OCI-LY7 (cell line): ENCODE results near the gene HYI. TPM values are rescaled to one million over a fixed set of nuclear protein-coding genes. Genes with fewer than 3 reads are reported as not detected.

Source experiments
- BruUV-seq: library from RNA; stranded (reverse); fragments of 400-500 nt; replicated peaks from 2 replicates; lab custom pipeline; 2021; lab: Mats Ljungman, UMichigan
- CTCF ChIA-PET: fragments of 300-600 bp; sonication (Branson Sonifier 250); formaldehyde crosslinking; loops from one replicate; lab custom pipeline; 2022; ENCODE audit warnings: antibody characterized with exemption; ENCODE audit not compliant: unreplicated experiment; lab: Charles Lee
- POLR2A ChIA-PET: fragments of 300-600 bp; sonication (Branson Sonifier 250); formaldehyde crosslinking; loops from one replicate; lab custom pipeline; 2022; ENCODE audit warnings: antibody characterized with exemption; lab: Charles Lee
- DNase-seq: peaks from one replicate; pipeline ENCODE4 v3.0.0-alpha.2; 2015; ENCODE audit warnings: low spot score
- H2AFZ ChIP-seq: fragments of 200-600 bp; sonication (generic), shearing (Covaris generic); 2 replicates; pipeline ENCODE4 v1.6.1; 2014; ENCODE audit warnings: mild to moderate bottlenecking, antibody characterized with exemption, low read length, moderate library complexity
- H3K27ac ChIP-seq: fragments of 200-600 bp; sonication (generic); 2 replicates; pipeline ENCODE4 v1.5.1; 2014; ENCODE audit warnings: mixed run types, low read depth, mild to moderate bottlenecking, moderate library complexity, low read length, inconsistent platforms; ENCODE audit not compliant: poor library complexity, severe bottlenecking
- H3K36me3 ChIP-seq: fragments of 200-600 bp; sonication (generic); 2 replicates; pipeline ENCODE4 v1.6.1; 2014; ENCODE audit warnings: mild to moderate bottlenecking, antibody characterized with exemption, low read length, moderate library complexity, mixed read lengths; ENCODE audit not compliant: insufficient read depth
- H3K4me1 ChIP-seq: fragments of 200-600 bp; sonication (generic); 2 replicates; pipeline ENCODE4 v1.5.1; 2014; ENCODE audit warnings: mild to moderate bottlenecking, low read length; ENCODE audit not compliant: insufficient read depth, poor library complexity, severe bottlenecking
- H3K4me2 ChIP-seq: fragments of 200-600 bp; sonication (generic); 2 replicates; pipeline ENCODE4 v1.6.1; 2014; ENCODE audit warnings: mild to moderate bottlenecking, low read length
- H3K4me3 ChIP-seq: fragments of 200-600 bp; sonication (generic); 2 replicates; pipeline ENCODE4 v1.5.1; 2014; ENCODE audit warnings: mild to moderate bottlenecking, low read depth, low read length; ENCODE audit not compliant: poor library complexity, severe bottlenecking
- H3K79me2 ChIP-seq: fragments of 200-600 bp; sonication (generic); 2 replicates; pipeline ENCODE4 v1.6.1; 2016; ENCODE audit warnings: low read depth, mild to moderate bottlenecking, low read length, moderate library complexity, mixed read lengths; ENCODE audit not compliant: insufficient read depth
- H3K9me2 ChIP-seq: fragments of 200-600 bp; sonication (generic); 2 replicates; pipeline ENCODE4 v1.6.1; 2016; ENCODE audit warnings: mild to moderate bottlenecking, low read length, mixed read lengths; ENCODE audit not compliant: insufficient read depth
- H3K9me3 ChIP-seq: fragments of 200-600 bp; sonication (generic); 2 replicates; pipeline ENCODE4 v1.6.1; 2014; ENCODE audit warnings: mild to moderate bottlenecking, mixed run types, low read length, mixed read lengths
- H4K20me1 ChIP-seq: fragments of 200-600 bp; sonication (generic); 2 replicates; pipeline ENCODE4 v1.6.1; 2014; ENCODE audit warnings: mild to moderate bottlenecking, antibody characterized with exemption, low read length, moderate library complexity, mixed read lengths; ENCODE audit not compliant: insufficient read depth
- CTCF ChIP-seq: fragments of 200-600 bp; sonication (generic); conservative IDR thresholded peaks from 2 replicates; pipeline ENCODE4 v1.5.1; 2014; ENCODE audit warnings: mild to moderate bottlenecking, antibody characterized with exemption, low read length, moderate library complexity, mixed read lengths
- EZH2phosphoT487 ChIP-seq: fragments of 200-600 bp; sonication (generic); IDR thresholded peaks from 2 replicates; pipeline ENCODE4 v1.6.1; 2018; ENCODE audit warnings: low read depth, borderline replicate concordance, mild to moderate bottlenecking, mixed run types, antibody characterized with exemption, low read length, moderate library complexity, mixed read lengths
- intact Hi-C: fragments of 100-400 bp; cut with micrococcal nuclease; formaldehyde crosslinking; loops from one replicate; pipeline ENCODE4 v1.10.0; 2022; ENCODE audit not compliant: unreplicated experiment
- total RNA-seq, 2 experiments: library from RNA; depleted of rRNA in 1 of 2; stranded (reverse); fragments of >200 nt in 1 of 2; shearing (Covaris generic) in 1 of 2; gene quantifications; 2 replicates each; pipeline ENCODE4 v1.2.3, GENCODE V29; 2014 to 2022

HYI gene
- total RNA-seq, 2 experiments from 2014 or later, result not detected

- no peak overlapping the region for H3K4me3 ChIP-seq
- H3K79me2 ChIP-seq, result no peaks in the 10 kb centered on the region
- H3K4me1 ChIP-seq, result no peaks in the 10 kb centered on the region
- intact Hi-C loops, result no loop called here
- no peak for TF ChIP-seq CTCF
- TF ChIP-seq EZH2phosphoT487, result no peak
- no peaks in the 10 kb centered on the region for H3K9me3 ChIP-seq
- no peaks in the 10 kb centered on the region for H4K20me1 ChIP-seq
- no peak overlapping the region for H3K27ac ChIP-seq
- no peak overlapping the region for H3K4me2 ChIP-seq
- no peak for DNase-seq
- ChIA-PET POLR2A (no interaction called here), CTCF (no interaction called here)
- H2AFZ ChIP-seq, result no peak overlapping the region
- H3K36me3 ChIP-seq, result peaks cover 39% of the 10 kb centered on the region; the same call in 1 of the 2 replicates
- no peaks in the 10 kb centered on the region for H3K9me2 ChIP-seq
- BruUV-seq, result no TSS peak
These were observed 9.4 kb downstream of the HYI start for GRCh38 chr1:43444151-43444828.

- Histone ChIP-seq H3K4me3 (no peak overlapping the region), H3K9me3 (no peaks in the 10 kb centered on the region), H3K9me2 (no peaks in the 10 kb centered on the region), H3K4me1 (no peaks in the 10 kb centered on the region), H3K79me2 (no peaks in the 10 kb centered on the region), H4K20me1 (no peaks in the 10 kb centered on the region), H3K4me2 (no peak overlapping the region), H3K36me3 (peaks cover 35% of the 10 kb centered on the region; the same call in 1 of the 2 replicates), H3K27ac (no peak overlapping the region), H2AFZ (no peak overlapping the region)
- intact Hi-C loops, result no loop called here
- ChIA-PET CTCF (no interaction called here), POLR2A (no interaction called here)
- DNase-seq, result no peak
- BruUV-seq, result no TSS peak
- TF ChIP-seq CTCF (no peak), EZH2phosphoT487 (no peak)
These were observed 10.4 kb downstream of the HYI start for GRCh38 chr1:43443197-43443946.

GRCh38 chr1:43442756-43443155 is 11.0 kb downstream of the HYI start:
- no peak for DNase-seq
- BruUV-seq, result no TSS peak
- Histone ChIP-seq H3K4me1 (no peaks in the 10 kb centered on the region), H3K4me2 (no peak overlapping the region), H3K9me3 (no peaks in the 10 kb centered on the region), H3K79me2 (no peaks in the 10 kb centered on the region), H4K20me1 (no peaks in the 10 kb centered on the region), H2AFZ (no peak overlapping the region), H3K9me2 (no peaks in the 10 kb centered on the region), H3K27ac (no peak overlapping the region), H3K36me3 (peaks cover 35% of the 10 kb centered on the region; the same call in 1 of the 2 replicates), H3K4me3 (no peak overlapping the region)
- POLR2A ChIA-PET, result interaction anchor here (0.6 kb wide), 1 partner anchor 24 kb away, joined by 4 read pairs; no protein-coding TSS in a partner anchor
- CTCF ChIA-PET, result no interaction called here
- intact Hi-C loops, result no loop called here
- TF ChIP-seq CTCF (no peak), EZH2phosphoT487 (no peak)
